Activated T-helper 1 cell treated with anti-CD3 and anti-CD28 coated beads, Interleukin-2, amount 50 U/mL, for 16 hours (primary cell): ENCODE data around the gene INTS11.

Experiments
- DNase-seq, 2 donors: peaks; one replicate each; pipeline ENCODE4 v3.0.0-alpha.2; 2020; ENCODE audit warnings: low read depth in 1 of 2, low spot score in 1 of 2

INTS11 gene

DNA sequence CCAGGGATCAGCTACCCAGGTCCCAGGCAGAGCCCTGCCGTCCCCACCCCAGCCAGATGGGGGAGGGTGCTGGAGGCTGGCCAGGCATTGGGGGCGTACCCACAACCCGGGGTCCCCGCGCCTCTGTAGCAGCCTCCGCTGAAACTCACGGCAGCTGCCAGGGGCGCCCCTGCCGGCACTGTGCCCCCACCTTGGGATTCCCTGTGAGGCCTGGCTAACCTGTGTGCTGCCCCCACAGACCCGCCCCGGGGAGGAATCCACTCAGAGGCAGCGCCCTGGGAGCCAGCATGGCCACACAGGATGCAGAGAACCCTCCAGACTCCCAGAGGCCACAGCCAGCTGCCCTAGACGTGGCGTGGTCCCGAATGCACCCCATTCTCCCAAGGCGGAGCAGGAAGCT lies 20.9 kb upstream of the INTS11 start:
- DNase-seq = no peak

DNA sequence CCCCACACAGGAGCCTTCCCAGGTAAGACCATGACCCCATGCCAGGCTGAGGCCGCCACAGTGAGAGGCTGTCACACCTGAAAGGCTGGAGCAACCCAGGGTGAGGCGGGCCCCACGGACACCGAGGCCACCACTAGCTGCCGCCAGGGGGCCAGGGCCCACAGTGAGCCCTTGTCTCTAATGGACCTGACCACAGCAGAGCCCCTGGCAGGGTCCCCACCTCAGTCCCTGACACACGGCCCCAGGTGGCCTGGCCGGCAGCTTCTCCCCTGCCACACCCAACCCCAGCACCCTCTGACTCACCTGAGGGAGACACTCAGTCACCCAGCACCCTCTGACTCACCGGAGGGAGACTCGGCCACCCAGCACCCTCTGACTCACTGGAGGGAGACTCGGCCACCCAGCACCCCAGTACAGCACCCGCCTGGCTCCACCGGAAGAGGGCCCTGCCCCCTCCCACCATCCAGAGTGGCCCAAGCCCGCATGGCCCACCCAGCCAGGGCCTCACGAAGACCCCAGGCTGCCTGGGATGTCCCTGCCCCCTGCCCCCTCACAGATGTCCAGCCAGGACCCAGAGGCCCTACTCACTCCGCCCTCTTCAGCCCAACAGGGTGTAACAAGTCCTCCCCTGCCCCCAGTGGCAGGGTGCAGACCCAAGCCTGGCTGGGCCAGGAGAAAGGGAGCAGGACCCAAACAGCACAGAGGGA lies 20.3 kb upstream of the INTS11 start:
- peak in 1 of 2 donors; percentile 33 for DNase-seq

DNA sequence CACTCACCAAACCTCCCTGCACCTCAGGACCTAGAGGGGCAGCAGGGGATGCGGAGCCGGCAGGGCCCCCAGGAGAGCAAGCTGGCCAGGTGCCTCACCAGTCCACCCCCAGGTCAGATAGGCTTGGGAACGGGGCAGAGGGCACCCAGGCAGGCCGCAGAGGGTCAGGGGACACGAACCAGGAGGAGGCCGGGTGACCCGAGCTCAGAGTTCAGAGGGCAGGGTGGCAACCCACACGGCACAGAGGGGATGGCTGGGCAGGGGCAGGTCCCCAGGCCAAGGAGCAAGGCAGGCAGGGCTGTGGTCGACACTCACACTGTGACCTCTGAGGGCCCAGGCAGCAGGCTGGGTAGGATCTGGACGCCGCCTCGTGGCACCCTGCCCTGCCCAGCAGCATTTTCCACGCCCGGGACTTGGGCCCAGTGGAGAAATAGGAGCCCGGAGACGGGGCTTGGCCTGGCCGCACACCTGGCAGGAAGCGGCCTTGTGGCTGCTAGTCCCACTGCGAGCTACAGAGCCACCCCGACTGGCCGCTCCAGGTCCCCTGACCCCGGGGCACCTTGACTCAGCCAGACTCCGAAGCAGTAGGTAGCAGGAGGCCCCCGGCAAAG lies 19.5 kb upstream of the INTS11 start:
- no peak for DNase-seq

DNA sequence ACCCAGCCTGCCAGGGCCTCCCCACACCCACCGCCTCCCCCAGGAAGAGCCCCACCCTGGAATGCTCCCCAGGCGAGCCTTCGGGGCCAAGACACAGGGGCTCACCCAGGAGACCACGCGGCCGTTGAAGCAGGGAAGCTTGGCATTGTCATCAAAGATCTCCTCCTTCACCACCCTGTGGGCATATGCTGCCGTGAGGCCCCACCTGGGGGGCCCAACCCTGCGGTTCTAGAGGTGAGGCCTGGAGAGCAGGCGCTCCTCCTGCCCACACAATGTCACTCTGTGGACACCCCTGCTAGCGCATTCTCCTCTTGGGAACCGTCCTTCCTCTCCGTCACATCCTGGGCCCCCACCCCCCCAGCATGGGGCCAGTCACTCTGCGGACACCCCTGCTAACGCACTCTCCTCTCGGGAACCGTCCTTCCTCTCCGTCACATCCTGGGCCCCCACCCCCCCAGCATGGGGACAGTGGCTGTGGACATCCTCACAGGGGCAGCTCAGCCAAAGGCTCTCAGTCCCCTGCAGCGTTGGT lies 18.2 kb upstream of the INTS11 start:
- DNase-seq = no peak

DNA sequence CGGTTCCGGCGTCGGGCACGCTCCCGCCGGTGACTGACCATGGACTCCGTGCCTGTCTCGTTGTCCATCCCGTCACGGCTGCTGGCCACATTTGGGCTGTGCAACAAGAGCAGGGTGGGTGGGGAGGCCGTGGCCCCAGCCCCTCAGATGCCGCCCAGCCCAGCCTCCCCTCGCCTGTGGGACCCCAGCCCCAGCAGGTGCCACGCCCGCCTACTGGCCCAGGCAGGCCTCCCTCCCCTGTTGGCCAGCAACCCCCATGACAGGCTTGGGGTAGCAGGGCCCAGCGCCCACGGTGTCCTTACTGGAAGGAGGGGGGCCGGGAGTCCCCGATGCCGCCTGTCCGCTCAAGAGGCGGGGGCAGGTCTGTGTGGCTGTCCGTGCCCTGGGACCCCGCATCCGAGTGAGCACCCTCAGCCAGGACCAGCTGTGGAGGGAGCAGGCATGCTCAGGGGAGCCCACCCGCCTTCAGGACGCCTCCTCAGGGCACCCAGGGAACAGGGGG lies 17.7 kb upstream of the INTS11 start:
- no peak for DNase-seq

DNA sequence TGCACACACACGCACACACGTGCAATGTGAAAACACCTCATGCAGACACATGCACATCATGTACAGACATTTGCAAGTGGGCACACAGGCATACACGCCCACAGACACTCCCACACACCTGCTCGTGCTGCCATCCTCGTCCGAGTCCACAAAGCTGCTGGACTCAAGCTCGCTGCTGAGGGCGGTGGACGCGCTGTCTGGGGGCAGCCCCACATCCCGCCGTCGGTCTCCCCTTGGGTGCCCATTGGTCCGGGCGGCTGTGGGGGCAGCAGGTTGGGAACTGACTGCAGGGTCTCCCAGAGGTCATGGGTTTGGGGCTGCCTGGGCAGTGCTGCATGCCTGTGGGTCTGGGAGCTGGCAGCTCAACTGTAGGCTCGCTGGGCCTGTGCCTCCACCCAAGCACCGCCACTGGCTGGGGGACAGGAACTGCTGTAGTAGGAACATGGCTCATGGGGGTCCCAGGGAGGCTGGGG lies 17.1 kb upstream of the INTS11 start:
- DNase-seq = no peak

DNA sequence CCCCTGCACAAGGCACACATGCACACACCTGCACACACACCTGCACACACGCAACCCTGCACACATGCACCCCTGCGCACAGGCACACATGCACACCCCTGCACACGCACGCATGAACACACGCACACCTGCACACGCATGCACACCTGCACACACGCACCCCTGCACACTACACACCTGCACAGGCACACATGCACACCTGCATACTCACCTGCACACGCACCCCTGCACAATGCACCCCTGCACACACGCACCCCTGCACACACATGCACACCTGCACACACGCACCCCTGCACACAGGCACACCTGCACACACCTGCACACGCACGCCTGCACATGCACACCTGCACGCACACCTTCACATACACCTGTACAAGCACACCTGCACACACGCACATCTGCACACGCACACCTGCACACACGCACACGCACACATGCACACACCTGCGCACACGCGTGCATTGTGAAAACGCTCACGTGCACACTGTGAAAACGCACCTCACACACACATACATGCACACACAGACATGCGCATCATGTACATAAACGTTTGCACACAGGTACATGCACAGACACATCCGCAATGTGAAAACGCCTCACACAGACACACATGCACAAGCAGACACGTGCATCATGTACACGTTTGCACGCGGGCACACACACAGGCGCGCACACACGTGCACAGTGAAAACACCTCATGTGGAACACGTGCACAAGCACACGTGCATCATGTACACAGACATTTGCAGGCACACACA lies 16.5 kb upstream of the INTS11 start:
- DNase-seq = no peak

DNA sequence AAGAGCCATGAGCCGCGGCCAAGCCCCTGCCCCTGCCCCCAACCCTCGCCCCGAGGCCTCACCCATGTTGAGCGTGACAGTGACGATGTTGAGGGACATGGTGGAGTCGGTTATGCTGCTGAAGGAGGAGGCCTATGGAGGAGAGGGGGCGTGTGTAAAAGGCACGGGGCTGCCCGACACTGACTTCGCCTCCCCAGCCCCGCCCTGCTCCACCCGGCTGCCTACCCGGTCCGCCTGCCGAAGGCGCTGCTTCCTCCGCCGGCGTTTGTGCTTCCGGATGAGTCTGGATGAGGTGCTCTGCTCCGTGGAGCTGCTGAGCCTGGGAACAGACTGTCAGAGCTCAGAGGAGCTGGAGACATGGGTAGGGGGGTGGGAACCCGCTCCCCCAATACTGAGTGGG lies 15.7 kb upstream of the INTS11 start:
- DNase-seq = no peak

DNA sequence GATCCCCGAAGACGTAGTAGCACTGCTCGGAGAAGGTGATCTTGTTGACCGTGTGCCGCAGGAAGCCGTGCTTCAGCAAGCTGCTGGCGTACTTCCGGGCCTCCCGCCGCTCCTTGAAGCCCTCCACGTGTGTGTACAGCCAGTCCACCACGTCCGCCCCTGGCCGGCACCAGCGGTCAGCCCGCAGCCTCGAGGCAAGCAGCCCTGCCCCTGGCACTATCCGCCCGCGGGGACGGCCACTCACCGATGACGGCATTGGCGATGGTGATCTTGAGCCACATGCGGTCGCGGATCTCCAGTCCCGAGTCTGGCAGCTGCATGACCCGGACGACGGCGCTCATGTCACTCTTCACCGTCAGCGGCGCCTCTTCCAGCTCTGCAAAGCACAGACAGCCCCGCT lies 13.8 kb upstream of the INTS11 start:
- no peak for DNase-seq

DNA sequence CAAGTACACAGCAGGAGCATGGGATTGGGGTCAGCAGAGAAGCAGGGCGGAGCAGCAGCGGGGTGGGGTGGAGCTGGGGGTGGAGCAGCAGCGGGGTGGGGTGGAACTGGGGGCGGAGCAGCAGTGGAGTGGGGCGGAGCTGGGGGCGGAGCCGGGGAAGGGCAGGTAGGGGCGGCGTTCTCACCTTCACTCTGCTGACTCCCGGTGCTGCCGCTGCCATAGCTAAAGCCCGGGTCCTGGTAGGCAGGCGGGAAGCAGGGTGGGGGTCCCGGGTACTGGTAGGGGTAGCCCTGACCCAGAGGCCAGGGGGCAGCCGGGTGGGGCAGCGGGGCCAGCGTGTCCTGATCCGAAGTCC lies 13.3 kb upstream of the INTS11 start:
- no peak for DNase-seq

DNA sequence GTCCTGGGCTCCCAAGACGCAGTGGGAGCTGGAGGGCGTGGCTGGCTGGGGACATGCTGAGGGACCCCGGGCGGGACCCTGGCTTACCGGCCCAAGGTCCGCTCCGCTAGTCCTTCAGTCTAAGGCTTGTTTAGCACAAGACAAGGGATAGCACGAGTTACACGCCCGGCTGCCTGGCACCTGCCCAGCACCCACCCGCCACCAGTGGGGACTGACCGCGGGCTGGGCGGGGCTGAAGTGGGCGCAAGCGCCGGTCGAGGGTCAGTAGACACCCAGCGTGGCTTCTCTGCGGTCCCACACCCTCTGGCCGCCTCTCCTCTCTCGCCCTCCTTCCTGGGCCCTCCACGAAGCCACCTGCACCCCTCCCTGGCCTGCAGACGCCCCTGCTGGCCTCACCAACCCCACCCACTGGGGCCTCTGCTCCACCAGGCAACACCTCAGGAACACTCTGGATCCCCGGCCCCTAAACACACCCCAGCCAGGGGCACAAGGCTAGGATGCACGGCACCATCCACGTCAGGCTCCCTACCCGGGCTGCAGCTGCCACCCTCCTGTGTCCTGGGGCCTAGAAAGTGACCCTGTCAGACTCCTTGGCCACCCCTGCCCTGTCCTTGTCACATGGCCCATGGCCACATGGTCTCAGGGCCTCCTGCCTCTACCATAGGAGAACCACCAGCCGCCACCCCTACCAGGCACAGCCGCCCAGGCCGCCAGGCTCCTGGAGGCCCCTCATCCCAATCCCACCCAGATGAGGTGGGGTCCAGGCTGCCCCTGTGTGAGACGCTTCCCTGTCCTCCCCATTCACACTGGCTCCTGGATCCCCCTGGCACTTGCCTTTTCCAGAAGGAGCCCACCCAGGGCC lies 12.7 kb upstream of the INTS11 start:
- DNase-seq = no peak

DNA sequence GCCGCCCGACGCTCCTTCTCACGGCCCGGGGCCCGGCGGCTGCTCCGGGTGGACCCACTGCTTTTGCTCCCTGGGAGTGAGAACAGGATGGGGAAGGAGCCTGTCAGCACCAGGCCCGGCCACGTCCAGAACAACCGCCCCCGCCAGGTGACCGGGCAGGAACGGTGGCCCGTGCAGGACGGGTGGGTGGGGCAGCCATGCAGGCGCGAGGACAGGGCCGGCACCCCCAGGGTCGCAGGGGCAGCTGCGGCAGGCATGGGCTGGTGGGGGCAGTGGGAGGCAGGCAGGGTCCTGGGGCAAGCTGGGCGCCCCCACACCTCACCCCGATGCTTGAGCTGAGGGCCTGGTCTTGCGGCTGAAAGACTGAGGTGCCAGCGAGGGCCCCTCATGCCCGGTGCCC lies 12.0 kb upstream of the INTS11 start:
- no peak for DNase-seq

DNA sequence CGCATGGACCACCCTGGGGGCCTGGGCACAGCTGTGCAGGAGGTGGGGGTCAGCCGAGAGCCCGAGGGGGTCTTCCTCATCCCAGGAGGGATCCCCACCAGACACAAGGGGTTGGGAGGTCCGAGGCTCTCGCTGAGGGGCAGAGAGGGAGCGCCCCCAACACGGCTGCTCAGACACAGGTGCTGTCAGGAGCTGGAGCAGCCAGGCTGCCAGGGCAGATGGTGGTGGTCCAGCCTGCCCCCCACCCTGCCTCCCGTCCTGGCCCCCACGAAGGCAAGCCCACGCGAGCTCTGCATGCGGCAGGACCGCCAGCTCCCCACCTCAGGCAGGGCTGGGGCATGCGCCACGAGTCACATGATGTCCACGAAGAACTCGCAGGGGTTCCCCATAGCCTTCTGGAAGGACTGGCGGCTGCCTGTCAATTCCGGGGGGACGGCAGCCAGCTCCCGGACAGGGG lies 11.4 kb upstream of the INTS11 start:
- no peak for DNase-seq

DNA sequence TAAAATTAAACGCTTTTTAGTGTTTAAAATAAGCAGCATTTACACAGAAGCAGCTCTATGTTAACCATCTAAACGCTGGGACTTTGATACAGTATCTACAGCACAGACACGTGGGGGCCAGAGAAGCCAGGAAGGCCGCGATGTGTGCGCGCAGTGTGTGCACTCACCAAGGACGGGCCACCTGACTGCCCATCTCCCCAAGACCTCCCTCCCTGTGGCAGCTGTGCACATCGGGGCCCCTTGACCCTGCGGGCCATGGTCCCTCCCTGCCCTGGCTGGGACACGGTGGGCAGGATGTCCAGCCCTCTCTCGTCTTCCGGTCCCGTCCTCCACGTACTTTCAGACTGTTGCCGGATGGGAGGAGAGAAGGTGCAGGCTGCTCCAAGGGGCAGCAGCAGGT lies 10.8 kb upstream of the INTS11 start:
- no peak for DNase-seq

DNA sequence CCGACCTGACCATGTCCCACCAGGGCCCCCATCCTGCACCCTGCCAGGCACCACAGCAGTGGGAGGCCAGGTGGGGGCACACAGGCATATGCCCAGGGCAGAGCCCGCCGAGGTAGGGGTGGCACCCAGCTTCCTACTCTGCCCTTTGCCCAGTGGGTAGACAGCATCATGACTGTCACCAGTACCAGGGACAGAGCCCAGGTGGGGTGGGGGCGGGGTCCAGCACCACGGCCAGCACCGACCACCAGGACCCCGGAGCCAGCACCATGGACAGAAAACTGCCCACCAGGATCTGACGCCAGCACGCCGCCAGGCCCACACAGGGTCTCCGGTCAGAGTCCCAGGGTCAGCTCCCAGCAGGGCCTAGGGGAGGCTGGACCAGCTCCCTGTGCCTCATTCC lies 10.4 kb upstream of the INTS11 start:
- DNase-seq = no peak

DNA sequence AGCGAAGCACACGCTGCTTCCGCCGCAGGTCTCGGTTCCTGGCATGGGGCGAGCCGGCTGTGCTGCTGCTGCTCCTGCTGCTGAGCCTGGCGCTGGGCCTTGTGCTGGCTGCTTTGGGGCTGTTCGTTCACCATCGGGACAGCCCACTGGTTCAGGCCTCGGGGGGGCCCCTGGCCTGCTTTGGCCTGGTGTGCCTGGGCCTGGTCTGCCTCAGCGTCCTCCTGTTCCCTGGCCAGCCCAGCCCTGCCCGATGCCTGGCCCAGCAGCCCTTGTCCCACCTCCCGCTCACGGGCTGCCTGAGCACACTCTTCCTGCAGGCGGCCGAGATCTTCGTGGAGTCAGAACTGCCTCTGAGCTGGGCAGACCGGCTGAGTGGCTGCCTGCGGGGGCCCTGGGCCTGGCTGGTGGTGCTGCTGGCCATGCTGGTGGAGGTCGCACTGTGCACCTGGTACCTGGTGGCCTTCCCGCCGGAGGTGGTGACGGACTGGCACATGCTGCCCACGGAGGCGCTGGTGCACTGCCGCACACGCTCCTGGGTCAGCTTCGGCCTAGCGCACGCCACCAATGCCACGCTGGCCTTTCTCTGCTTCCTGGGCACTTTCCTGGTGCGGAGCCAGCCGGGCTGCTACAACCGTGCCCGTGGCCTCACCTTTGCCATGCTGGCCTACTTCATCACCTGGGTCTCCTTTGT lies 9.2 kb upstream of the INTS11 start:
- DNase-seq = no peak

DNA sequence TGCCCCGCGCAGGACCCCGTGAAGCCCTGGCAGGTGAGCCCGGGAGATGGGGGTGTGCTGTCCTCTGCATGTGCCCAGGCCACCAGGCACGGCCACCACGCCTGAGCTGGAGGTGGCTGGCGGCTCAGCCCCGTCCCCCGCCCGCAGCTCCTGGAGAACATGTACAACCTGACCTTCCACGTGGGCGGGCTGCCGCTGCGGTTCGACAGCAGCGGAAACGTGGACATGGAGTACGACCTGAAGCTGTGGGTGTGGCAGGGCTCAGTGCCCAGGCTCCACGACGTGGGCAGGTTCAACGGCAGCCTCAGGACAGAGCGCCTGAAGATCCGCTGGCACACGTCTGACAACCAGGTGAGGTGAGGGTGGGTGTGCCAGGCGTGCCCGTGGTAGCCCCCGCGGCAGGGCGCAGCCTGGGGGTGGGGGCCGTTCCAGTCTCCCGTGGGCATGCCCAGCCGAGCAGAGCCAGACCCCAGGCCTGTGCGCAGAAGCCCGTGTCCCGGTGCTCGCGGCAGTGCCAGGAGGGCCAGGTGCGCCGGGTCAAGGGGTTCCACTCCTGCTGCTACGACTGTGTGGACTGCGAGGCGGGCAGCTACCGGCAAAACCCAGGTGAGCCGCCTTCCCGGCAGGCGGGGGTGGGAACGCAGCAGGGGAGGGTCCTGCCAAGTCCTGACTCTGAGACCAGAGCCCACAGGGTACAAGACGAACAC lies 8.5 kb upstream of the INTS11 start:
- no peak for DNase-seq

DNA sequence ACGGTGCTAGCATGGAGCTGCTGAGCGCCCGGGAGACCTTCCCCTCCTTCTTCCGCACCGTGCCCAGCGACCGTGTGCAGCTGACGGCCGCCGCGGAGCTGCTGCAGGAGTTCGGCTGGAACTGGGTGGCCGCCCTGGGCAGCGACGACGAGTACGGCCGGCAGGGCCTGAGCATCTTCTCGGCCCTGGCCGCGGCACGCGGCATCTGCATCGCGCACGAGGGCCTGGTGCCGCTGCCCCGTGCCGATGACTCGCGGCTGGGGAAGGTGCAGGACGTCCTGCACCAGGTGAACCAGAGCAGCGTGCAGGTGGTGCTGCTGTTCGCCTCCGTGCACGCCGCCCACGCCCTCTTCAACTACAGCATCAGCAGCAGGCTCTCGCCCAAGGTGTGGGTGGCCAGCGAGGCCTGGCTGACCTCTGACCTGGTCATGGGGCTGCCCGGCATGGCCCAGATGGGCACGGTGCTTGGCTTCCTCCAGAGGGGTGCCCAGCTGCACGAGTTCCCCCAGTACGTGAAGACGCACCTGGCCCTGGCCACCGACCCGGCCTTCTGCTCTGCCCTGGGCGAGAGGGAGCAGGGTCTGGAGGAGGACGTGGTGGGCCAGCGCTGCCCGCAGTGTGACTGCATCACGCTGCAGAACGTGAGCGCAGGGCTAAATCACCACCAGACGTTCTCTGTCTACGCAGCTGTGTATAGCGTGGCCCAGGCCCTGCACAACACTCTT lies 7.7 kb upstream of the INTS11 start:
- DNase-seq = no peak
